RWPE1 (cell line): ENCODE measurements around the gene MIPEP.

ENCODE experiments used
- CTCF ChIA-PET: fragments of 350-600 bp; sonication (Branson Sonifier 250); formaldehyde crosslinking; extraction: SDS; loops from one replicate; lab custom pipeline; 2021; lab: Yijun Ruan, JAX
- POLR2A ChIA-PET: fragments of 400-600 bp; formaldehyde crosslinking; extraction: SDS; loops from one replicate; lab custom pipeline; 2020; ENCODE audit warnings: antibody characterized with exemption; ENCODE audit not compliant: low non-redundant PET; lab: Yijun Ruan, JAX
- DNase-seq: peaks from one replicate; pipeline ENCODE4 v3.0.0; 2012; ENCODE audit warnings: low spot score
- H3K27ac ChIP-seq: fragments of 450-650 bp; 2 replicates; pipeline ENCODE4 v1.5.1; 2017
- CTCF ChIP-seq: fragments of 450-650 bp; conservative IDR thresholded peaks from 2 replicates; pipeline ENCODE4 v1.5.1; 2017; ENCODE audit warnings: low read depth, mild to moderate bottlenecking

The MIPEP gene

GRCh38 chr13:23703246-23703860 is 185.8 kb downstream of the MIPEP start:
- no peak for TF ChIP-seq CTCF
- no peak for DNase-seq
- CTCF ChIA-PET, result no interaction called here
- POLR2A ChIA-PET, result no interaction called here
- H3K27ac ChIP-seq, result no peak overlapping the region

- no peak overlapping the region for H3K27ac ChIP-seq
- ChIA-PET CTCF (no interaction called here), POLR2A (interaction anchor here (0.6 kb wide), 1 partner anchor 404 kb away, joined by 3 read pairs; no protein-coding TSS in a partner anchor)
- no peak for DNase-seq
- no peak for TF ChIP-seq CTCF
Measured at GRCh38 chr13:23701636-23702035, 187.6 kb downstream of the MIPEP start.

- ChIA-PET CTCF (no interaction called here), POLR2A (interaction anchor here (0.6 kb wide), 1 partner anchor 405 kb away, joined by 3 read pairs; no protein-coding TSS in a partner anchor)
- DNase-seq, result no peak
- no peak for TF ChIP-seq CTCF
- no peak overlapping the region for H3K27ac ChIP-seq
Measured at GRCh38 chr13:23701186-23701585, 188.0 kb downstream of the MIPEP start.

- TF ChIP-seq CTCF, result no peak
- no peak overlapping the region for H3K27ac ChIP-seq
- POLR2A ChIA-PET, result no interaction called here
- CTCF ChIA-PET, result interaction anchor here (1.1 kb wide), 1 partner anchor 49 kb away, joined by 4 read pairs; no protein-coding TSS in a partner anchor
- DNase-seq, result no peak
Measured at GRCh38 chr13:23699271-23699670, 189.9 kb downstream of the MIPEP start.

GRCh38 chr13:23697772-23698313 is 191.4 kb downstream of the MIPEP start:
- CTCF ChIA-PET, result no interaction called here
- no peak for TF ChIP-seq CTCF
- DNase-seq, result no peak
- POLR2A ChIA-PET, result no interaction called here
- no peak overlapping the region for H3K27ac ChIP-seq

GRCh38 chr13:23696610-23697009 is 192.6 kb downstream of the MIPEP start:
- ChIA-PET POLR2A (no interaction called here), CTCF (no interaction called here)
- no peak overlapping the region for H3K27ac ChIP-seq
- no peak for DNase-seq
- no peak for TF ChIP-seq CTCF
